OCI-LY1 (cell line): ENCODE measurements around the gene AFTPH.

ENCODE experiments used
- EZH2 ChIP-seq: fragments of 200-600 bp; sonication (generic), shearing (Covaris generic); IDR thresholded peaks from 2 replicates; pipeline ENCODE4 v1.8.0; 2017; ENCODE audit warnings: borderline replicate concordance, mixed run types, mild to moderate bottlenecking, antibody characterized with exemption, low read length, moderate library complexity, mixed read lengths
- TF ChIP-seq, protein P1 (sequence below): fragments of 200-600 bp; sonication (generic), shearing (Covaris generic); IDR thresholded peaks from 2 replicates; pipeline ENCODE4 v1.5.1; 2017; ENCODE audit warnings: mild to moderate bottlenecking, antibody characterized with exemption, low read length, moderate library complexity, mixed read lengths

DNA sequence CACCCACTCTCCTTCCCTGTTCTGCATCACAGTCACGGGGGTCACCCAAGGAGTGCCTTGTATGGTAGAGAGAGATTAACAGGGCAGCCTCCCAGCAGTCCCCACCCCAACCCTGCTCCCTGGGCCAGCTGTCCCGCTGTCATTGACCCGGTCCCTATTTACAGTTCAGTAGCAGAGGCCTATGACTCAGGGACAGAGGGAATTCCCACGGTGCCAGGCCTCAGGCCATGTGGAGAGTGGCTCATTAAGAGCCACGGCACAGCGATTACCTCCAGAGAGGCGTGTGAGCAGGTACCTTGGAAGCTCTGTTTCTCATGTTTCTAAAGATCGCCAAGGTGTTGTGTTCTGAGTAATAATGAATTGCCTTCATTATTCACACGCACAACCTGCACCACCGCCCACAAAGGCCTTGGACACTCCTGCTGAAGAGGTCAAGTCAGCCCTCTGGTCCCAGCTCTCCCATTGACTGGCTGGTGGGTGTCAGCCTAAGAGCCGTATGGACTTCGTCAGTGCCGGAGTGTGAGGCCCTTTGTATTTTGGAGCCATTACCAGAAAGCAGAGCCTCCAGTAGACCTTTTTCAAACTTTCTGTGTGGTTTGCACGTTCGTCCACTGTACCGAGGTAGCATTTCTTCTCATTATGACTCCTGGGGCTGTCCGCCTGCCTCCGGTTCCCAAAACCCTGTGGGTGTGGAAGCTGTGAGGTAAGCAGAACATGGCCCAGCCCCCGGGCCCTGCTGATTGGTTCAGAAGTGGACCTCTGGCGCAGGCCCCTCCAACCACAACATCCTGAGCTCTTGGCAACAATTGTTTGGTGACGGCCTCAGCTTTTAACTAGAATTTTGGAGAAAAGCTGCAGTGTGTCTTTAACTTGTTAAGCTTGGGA, 82.6 kb downstream of the AFTPH start:
- TF ChIP-seq, protein P1, sequence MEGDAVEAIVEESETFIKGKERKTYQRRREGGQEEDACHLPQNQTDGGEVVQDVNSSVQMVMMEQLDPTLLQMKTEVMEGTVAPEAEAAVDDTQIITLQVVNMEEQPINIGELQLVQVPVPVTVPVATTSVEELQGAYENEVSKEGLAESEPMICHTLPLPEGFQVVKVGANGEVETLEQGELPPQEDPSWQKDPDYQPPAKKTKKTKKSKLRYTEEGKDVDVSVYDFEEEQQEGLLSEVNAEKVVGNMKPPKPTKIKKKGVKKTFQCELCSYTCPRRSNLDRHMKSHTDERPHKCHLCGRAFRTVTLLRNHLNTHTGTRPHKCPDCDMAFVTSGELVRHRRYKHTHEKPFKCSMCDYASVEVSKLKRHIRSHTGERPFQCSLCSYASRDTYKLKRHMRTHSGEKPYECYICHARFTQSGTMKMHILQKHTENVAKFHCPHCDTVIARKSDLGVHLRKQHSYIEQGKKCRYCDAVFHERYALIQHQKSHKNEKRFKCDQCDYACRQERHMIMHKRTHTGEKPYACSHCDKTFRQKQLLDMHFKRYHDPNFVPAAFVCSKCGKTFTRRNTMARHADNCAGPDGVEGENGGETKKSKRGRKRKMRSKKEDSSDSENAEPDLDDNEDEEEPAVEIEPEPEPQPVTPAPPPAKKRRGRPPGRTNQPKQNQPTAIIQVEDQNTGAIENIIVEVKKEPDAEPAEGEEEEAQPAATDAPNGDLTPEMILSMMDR: no peak
- no peak for TF ChIP-seq EZH2
